HFF-Myc (cell line): ENCODE data around the gene ARHGAP6.

Source experiments
- DNase-seq: peaks from one replicate; pipeline ENCODE4 v3.0.0-alpha.2; 2011; ENCODE audit warnings: low read depth; ENCODE audit errors: extremely low read depth
- H3K4me3 ChIP-seq: replicated peaks from 2 replicates; pipeline ENCODE4 v1.5.1; 2011; ENCODE audit warnings: low read depth, mild to moderate bottlenecking, control low read depth, low read length
- TF ChIP-seq, protein P1 (sequence below): IDR thresholded peaks from 2 replicates; pipeline ENCODE4 v1.5.1; 2012; ENCODE audit warnings: mild to moderate bottlenecking, low read depth, low read length, control low read depth; ENCODE audit errors: missing control alignments

The ARHGAP6 gene

DNA sequence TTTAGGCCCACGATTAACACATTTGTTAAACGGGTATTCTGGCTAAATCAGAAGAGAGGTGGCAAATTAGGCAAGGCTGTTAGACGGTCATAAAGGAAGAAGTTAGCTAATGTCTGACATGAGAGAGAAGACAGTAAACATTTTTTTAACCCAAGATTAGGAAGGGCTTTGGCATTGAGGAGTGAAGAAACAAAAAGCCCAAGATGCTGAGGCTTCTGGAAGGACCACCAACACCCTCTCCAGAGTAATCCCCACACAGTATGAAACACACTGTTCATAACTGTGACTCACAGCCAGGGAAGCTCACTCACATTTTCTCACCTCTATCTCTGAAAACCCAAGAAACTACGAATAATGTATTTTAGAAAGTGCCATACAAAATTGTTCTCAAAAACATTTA is 244.9 kb downstream of the ARHGAP6 start:
- TF ChIP-seq, protein P1, sequence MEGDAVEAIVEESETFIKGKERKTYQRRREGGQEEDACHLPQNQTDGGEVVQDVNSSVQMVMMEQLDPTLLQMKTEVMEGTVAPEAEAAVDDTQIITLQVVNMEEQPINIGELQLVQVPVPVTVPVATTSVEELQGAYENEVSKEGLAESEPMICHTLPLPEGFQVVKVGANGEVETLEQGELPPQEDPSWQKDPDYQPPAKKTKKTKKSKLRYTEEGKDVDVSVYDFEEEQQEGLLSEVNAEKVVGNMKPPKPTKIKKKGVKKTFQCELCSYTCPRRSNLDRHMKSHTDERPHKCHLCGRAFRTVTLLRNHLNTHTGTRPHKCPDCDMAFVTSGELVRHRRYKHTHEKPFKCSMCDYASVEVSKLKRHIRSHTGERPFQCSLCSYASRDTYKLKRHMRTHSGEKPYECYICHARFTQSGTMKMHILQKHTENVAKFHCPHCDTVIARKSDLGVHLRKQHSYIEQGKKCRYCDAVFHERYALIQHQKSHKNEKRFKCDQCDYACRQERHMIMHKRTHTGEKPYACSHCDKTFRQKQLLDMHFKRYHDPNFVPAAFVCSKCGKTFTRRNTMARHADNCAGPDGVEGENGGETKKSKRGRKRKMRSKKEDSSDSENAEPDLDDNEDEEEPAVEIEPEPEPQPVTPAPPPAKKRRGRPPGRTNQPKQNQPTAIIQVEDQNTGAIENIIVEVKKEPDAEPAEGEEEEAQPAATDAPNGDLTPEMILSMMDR = no peak
- no peak for DNase-seq
- no peak overlapping the region for H3K4me3 ChIP-seq

DNA sequence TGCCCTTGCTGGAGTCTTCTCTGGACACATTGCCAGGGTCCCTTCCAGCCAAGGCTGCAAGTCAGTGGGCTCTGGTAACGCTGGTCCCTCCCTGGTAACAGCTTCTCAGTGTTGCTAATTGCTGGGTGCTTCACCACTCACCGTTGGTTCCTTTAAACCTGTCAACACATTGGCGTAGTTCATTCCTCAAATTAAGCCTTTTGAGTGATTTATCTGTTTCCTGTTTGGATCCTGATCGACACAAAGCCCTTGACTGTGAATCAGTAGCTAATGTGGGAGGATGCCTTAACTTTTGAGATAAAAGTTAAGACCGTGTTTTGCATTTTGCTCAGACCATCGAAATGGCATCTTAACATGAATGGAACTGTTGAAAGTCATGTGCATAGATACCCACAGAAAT is 246.6 kb downstream of the ARHGAP6 start:
- TF ChIP-seq, protein P1 = no peak
- no peak overlapping the region for H3K4me3 ChIP-seq

DNA sequence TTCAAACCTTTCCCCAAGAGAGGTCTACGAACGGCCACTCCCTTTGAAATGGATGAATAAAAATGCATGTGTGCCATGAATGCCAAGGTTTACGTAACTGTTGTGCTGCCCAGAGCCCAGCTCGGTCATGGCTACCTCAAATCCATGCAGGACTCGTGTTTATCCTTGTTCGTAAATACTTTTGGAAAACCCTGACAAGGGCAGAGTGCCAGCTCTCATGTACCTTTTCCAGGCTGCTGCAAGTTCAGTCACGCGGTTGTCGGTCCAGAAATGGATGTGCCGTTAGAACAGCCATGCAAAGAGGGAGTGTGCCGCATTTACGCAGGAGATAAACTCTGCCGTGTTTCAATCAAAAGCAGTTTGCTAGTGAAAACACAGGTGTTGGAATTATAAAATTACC is 249.1 kb downstream of the ARHGAP6 start:
- TF ChIP-seq, protein P1 = no peak
- no peak for DNase-seq
- no peak overlapping the region for H3K4me3 ChIP-seq

More for the DNA sequence above, 246.6 kb downstream of the ARHGAP6 start:
- DNase-seq = no peak

DNA sequence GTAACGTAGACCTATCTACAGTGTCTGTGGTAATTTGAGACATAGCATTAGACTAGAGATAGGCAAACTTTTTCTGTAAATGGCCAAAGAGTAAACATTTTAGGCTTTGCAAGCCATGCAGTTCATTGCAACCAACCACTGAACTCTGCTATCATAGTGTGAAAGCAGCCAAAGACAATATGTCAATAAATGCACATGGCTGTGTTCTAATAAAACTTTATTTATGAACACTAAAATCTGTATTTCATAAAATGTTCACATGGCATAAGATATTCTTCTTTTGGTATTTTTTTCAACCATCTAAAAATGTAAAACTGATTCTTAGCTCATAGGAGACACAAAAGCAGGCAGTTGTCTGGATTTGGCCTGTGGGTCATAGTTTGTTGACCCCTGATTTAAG is 251.6 kb downstream of the ARHGAP6 start:
- TF ChIP-seq, protein P1 = no peak
- no peak overlapping the region for H3K4me3 ChIP-seq
- no peak for DNase-seq

DNA sequence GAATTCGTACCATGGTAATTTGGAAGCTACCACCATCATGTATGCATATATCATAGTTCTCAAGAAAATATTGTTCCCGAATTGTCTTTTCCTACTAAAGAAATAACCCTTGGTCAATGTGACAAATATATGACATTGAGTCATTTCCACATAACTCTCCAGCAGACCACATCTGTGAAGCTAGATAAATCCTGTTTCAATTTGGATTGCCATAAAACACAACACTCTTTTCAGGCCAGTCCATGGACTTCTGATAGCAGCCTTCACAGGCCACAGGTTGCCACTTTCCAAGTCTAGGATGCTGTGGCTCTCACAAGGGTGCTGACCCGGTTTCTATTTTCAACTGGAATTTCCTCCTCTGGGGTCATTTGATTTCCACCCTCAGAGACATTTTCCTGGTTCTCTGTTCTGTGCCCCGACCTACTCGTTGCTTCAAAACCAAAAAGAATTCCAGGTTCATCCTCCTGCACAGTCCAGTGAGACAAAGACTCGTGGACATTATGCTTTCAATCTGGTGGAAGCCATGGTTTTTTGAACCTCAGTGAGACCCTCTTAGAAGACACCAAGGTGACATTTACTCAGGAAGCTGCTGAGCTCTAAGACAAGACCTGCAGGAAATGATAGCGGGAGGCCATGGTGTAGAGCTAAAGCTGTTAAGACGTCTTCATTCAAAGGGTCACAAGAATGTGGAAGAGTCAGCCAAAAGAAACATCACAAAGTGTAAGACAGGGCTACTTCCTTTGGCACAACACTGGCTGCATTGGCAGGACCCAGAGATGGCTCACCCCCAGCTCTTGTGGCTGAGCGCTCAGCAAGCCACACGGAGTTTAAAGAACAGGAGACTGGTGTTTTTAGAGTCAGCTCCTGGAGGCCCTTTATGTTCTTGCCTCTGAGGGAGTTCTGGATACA is 252.8 kb downstream of the ARHGAP6 start:
- no peak for DNase-seq
- no peak overlapping the region for H3K4me3 ChIP-seq
- TF ChIP-seq, protein P1 = no peak

DNA sequence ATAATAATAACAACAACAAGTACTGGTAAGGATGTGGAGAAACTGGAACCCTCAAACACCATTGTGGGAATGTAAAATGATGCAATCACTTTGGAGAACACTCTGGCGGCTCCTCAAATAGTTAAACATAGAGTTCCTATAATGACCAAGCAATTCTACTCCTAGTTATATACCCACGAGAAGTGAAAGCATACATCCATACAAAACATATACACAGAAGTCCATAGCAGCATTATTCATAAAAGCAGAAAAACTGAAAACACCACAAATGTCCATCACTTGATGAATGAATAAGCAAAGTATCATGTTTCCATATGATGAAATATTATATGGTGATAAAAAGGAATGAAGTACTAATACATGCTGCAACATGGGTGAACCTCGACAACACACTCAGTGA is 255.8 kb downstream of the ARHGAP6 start:
- no peak overlapping the region for H3K4me3 ChIP-seq
- DNase-seq = no peak

More for the DNA sequence above, 255.8 kb downstream of the ARHGAP6 start:
- TF ChIP-seq, protein P1 = no peak
